CD4-positive, alpha-beta T cell treated with Interleukin-21 for 1 hour (primary cell): ENCODE data around the gene WTAP.
A peak's percentile ranks its signal among the peaks of the same experiment; 100 is the strongest.
"Not testable (repeated sequence)": the region's sequence is repeated elsewhere in the genome, so short reads cannot be mapped to it uniquely, and the experiment has no call there.

Experiments used
- DNase-seq: peaks from one replicate; pipeline ENCODE4 v3.0.0-alpha.2; 2020

WTAP gene

GRCh38 chr6:159726918-159727716 is at the start of gene WTAP:
Gene WTAP (plus strand): TSS chr6:159727506. CDS start chr6:159736266, 8,760 bp downstream.
- DNase-seq: peak; percentile 98

GRCh38 chr6:159677506-159678165 is 49.7 kb upstream of the WTAP start:
- no peak for DNase-seq

GRCh38 chr6:159678574-159678973 is 48.7 kb upstream of the WTAP start:
- DNase-seq: no peak

GRCh38 chr6:159679091-159680077 is 47.9 kb upstream of the WTAP start:
- no peak for DNase-seq

- DNase-seq: no peak
Measured at GRCh38 chr6:159680104-159680503, 47.2 kb upstream of the WTAP start.

- DNase-seq: no peak
Measured at GRCh38 chr6:159681191-159681880, 46.0 kb upstream of the WTAP start.

GRCh38 chr6:159682295-159682694 is 45.0 kb upstream of the WTAP start:
- DNase-seq: no peak

- DNase-seq: no peak
Measured at GRCh38 chr6:159682810-159683209, 44.5 kb upstream of the WTAP start.

- DNase-seq: no peak
Measured at GRCh38 chr6:159684013-159684304, 43.3 kb upstream of the WTAP start.

GRCh38 chr6:159686040-159686439 is 41.3 kb upstream of the WTAP start:
- no peak for DNase-seq

GRCh38 chr6:159686703-159687102 is 40.6 kb upstream of the WTAP start:
- DNase-seq: no peak

GRCh38 chr6:159687341-159687740 is 40.0 kb upstream of the WTAP start:
- DNase-seq: no peak

GRCh38 chr6:159688266-159688905 is 38.9 kb upstream of the WTAP start:
- DNase-seq: no peak

GRCh38 chr6:159689001-159689400 is 38.3 kb upstream of the WTAP start:
- DNase-seq: no peak

GRCh38 chr6:159690135-159690534 is 37.2 kb upstream of the WTAP start:
- not testable (repeated sequence) for DNase-seq

GRCh38 chr6:159691133-159691962 is 36.0 kb upstream of the WTAP start:
- DNase-seq: peak; percentile 79

- DNase-seq: no peak
Measured at GRCh38 chr6:159691963-159692287, 35.4 kb upstream of the WTAP start.

GRCh38 chr6:159692303-159693127 is 34.8 kb upstream of the WTAP start:
- DNase-seq: peak; percentile 60

- peak; percentile 88 for DNase-seq
Measured at GRCh38 chr6:159693128-159693893, 34.0 kb upstream of the WTAP start, which contains the start of gene SOD2. Gene SOD2 (minus strand): TSS chr6:159693241. CDS start chr6:159693167, 74 bp downstream.
